Measurements from ENCODE around the gene MOK.

MOK gene

GRCh38 chr14:102222009-102222575 lies 82.9 kb downstream of the MOK start:
- no peak for DNase-seq

DNA sequence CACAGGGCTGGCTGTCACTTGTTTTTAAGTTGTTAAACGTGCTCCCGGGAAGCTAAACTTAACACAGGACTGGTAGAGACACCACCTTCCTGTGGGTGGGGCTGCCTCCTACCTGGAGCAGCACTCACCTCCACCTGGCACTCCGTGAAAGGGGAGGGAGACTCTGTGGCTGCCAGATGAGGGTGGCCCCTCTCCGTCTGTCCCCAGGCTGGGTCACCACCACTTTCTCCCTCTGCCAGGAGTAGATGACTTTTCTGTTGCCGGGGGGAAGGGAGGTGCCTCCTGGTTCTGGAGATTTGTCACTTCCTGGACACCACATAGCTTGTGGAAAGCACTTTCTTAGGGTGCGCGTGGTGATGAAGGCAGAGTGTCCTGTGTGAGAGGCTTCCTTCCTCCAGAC lies 83.9 kb downstream of the MOK start:
- DNase-seq = no peak

GRCh38 chr14:102220031-102220430 lies 84.9 kb downstream of the MOK start:
- DNase-seq = no peak

- DNase-seq = no peak
Measured at GRCh38 chr14:102219316-102219715, 85.6 kb downstream of the MOK start.

DNA sequence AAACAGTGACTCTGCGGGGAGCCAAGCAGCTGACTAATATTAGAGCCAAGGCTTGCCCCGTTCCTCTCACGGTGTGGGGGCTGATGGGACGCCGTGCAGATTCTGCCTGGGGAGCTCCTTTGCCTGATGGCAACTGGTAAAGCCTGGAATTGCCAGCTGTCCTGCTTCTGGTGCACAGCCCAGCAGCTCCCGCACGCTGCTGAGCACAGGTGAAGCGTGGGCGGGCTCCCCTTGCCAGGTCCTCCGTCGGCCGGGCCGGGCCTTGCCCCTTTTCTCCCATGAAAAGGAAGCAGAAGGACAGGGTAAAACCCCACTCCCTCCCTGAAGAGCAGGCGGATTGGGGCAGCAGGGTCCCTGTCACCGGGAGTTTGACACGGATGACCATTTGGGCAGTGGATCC lies 86.3 kb downstream of the MOK start:
- no peak for DNase-seq

DNA sequence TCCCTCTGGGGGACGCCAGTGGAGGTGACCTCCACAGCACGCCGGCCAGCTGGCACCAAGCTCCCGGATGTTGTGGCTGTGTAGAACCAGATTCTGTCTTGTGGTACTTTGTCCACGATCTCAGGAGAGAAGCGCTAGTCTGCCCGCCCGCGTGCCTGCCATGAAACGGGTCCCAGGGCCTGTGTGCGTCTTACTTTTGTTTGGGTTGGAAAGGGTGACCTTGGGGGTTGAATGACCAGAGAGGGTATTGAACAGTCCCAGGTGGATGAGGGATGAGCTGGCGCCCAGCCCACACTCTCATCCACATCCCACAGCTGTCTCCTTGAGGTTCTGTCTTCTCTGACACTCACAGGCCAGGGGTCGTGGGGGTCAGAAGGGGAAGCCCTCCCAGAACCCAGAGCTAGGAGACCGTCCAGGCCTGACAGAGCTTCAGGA lies 87.0 kb downstream of the MOK start:
- no peak for DNase-seq

DNA sequence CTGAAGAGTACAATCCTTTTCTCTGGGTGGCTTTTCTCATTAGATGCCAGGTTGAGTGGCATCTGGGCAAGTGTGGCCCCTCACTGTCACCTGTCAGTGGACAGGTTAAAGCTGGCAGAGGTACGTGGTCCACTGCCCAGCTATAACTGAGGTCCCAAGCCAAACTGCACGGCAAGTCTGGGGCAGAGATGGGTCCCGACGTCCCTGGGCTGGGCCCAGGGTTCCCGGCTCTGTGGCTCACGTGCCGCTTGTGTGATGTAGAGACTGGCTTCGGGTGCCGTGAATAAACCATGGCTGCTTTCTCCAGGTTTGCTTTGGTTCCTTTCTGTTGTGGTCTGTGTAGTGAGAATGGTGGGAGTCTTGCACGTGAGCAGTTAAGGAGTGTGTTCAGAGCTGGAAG lies 87.6 kb downstream of the MOK start:
- no peak for DNase-seq

DNA sequence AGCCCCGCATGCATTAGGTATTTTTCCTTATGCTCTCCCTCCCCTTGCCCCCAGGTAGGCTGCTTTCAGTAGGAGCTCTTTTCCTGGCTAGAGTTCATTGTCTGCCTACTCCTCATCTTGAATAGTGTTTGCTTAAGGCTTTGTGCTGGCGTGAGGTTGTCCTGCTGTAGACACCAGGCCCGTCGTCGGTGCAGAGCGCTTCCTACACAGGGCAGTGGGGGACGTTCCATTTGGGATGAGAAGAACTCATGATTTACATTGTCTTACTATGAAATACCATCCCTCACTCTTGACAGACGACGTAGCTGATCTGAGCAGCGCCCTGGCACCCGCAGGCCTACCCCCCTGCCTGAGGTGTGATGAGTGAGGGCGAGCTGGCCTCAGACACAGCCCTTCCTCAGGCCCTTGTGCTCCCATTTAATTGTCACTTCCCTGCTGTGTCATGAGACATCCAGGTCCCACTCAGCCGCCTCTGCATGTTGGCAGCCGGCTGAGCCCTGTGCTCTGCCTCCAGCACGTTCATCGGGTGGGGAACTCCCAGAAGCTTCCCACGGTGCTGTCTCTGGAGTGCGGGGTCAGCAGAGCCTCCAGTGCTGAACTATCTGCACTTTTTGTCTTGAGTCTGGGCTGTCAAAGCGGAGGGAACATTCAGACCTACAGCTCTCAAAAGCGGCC lies 89.3 kb downstream of the MOK start:
- no peak for DNase-seq

DNA sequence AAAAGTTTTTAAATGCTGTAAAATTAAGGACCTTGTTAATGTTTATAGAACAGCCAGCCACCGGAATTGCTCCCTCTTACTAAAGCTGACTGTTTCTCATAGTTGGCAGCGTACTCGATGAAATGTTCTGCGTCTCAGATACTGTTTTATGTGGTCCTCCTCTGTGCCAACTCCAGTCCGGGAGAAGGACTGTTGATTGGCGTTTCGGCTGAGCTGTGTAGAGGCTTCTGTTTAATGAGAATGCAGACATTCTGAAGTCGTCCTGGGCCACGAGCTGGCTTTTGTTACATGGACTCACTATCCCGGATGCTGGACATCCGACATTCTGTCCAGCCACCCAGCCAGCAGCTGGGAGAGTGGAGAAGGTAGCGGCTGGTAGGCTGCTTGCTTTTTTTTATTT lies 89.9 kb downstream of the MOK start:
- DNase-seq = no peak

GRCh38 chr14:102213984-102214658 lies 90.8 kb downstream of the MOK start:
- no peak for DNase-seq

DNA sequence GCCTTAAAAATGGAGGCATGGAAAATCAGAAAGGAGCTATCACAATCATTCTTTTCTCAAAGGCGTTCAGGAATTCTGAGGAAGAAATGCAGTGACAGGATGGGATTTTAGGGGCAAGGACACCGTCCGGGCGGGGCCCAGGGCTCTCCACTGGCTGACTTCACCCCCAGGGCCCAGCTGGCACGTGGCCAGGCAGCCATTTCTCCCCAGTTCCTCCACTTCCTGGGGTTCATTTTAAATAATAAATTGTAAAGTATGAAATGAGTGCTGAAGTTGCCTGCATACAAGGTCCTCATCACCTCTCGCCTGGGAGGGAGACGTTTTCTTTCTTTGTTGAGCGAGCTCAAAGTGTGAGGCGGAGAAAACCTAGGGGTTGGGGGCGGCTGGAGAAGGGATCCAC lies 91.5 kb downstream of the MOK start:
- DNase-seq = no peak

DNA sequence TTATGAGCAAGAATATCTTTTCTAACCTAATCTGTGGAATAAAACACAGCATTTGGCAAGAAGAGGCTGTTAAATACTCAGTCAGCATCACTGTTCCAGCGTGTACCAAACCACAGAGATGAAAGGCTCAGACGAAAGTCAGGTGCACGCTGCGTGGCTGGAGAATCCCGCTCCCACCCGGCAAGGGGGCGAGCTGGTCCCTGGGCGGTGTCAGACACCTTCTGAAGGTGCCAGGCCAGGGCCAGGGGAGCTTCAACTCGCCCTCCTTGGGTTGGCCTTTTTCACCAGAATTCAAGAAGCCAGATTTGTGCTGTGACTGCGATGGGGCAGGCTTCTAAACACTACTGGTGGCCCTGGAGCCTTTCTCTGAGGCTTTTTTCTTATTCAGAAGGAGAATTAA lies 92.1 kb downstream of the MOK start:
- no peak for DNase-seq

- DNase-seq = no peak
Measured at GRCh38 chr14:102212356-102212755, 92.6 kb downstream of the MOK start.

GRCh38 chr14:102211240-102211639 lies 93.7 kb downstream of the MOK start:
- DNase-seq = no peak

GRCh38 chr14:102210421-102211042 lies 94.4 kb downstream of the MOK start:
- no peak for DNase-seq

DNA sequence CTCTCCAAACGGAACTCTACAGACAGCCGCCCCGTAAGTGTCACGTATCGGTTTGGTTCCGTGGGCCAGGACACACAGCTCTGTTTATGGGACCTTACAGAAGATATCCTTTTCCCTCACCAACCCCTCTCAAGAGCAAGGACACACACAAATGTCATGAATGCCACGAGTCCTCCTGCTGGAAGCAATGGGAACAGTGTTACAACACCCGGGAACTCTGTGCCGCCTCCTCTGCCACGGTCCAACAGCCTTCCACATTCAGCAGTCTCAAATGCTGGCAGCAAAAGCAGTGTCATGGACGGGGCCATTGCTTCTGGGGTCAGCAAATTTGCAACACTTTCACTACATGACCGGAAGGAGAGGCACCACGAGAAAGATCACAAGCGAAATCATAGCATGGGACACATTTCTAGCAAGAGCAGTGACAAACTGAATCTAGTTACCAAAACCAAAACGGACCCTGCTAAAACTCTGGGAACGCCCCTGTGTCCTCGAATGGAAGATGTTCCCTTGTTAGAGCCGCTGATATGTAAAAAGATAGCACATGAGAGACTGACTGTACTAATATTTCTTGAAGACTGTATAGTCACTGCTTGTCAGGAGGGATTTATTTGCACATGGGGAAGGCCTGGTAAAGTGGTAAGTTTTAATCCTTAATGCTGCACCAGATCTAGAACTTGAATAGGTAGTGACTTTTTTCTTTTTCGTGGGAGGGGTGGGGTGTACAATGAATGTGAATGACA lies 95.6 kb downstream of the MOK start:
- no peak for DNase-seq

DNA sequence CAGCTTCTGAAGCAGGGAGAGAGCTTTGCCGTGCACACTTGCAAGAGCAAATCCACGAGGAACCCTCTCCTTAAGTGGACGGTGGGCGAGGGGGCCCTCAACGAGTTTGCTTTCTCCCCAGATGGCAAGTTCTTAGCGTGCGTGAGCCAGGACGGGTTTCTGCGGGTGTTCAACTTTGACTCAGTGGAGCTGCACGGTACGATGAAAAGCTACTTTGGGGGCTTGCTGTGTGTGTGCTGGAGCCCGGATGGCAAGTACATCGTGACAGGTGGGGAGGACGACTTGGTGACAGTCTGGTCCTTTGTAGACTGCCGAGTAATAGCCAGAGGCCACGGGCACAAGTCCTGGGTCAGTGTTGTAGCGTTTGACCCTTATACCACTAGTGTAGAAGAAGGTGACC lies 96.2 kb downstream of the MOK start:
- no peak for DNase-seq

DNA sequence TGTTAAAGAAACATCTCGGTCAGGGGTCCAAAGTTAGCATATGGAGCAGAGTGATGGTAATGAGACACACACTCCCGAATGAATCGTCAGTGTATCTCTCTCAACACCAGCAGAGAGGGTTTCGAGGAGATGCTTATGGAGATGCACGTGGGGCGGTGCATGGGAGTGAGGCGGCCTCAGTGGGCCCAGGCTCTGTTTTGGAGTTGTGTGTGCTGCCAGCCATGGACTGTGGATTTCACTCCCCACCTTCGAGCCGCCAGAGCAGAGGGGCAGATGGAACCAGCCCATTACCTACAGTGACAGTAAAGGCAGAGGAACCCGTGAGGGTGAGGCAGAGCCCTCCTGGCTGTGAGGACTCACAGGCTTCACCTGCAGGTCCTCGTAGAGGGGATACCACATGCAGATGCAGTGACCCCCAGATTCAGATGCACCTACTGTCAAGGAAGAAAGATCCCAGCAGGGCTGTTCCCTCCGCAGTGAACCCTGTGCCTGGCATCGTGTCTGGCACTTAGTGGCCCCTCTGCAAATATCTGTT lies 97.1 kb downstream of the MOK start:
- DNase-seq = no peak

GRCh38 chr14:102206918-102207317 lies 98.0 kb downstream of the MOK start:
- no peak for DNase-seq

GRCh38 chr14:102205560-102205959 lies 99.4 kb downstream of the MOK start:
- no peak for DNase-seq

GRCh38 chr14:102203382-102203781 lies 101.6 kb downstream of the MOK start:
- DNase-seq = no peak

DNA sequence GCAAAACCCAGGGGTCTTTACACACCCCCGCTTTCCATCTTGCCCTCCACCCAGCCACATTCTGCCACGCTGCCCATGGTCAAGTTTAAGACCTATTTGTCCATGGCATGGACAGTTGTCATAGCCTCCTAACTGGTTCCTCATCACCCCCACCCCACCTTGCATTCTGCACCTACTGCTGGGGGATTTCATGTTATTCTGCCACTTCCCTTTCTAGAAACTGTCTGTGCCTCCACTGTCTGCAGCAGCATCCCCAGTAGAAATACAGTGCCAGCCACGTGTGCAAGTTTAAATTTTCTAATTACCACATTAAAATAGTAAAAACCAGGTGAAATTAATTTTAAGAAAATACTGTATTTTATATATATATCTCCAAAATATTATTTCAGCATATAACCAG lies 102.0 kb downstream of the MOK start:
- no peak for DNase-seq

- no peak for DNase-seq
Measured at GRCh38 chr14:102201776-102202175, 103.2 kb downstream of the MOK start.
